NCI-H774 (cell line): Measurements from ENCODE around the gene C10orf105.

Source experiments
- DNase-seq: peaks from one replicate; lab custom pipeline; 2025; lab: John Stamatoyannopoulos, UW

C10orf105 gene

DNA sequence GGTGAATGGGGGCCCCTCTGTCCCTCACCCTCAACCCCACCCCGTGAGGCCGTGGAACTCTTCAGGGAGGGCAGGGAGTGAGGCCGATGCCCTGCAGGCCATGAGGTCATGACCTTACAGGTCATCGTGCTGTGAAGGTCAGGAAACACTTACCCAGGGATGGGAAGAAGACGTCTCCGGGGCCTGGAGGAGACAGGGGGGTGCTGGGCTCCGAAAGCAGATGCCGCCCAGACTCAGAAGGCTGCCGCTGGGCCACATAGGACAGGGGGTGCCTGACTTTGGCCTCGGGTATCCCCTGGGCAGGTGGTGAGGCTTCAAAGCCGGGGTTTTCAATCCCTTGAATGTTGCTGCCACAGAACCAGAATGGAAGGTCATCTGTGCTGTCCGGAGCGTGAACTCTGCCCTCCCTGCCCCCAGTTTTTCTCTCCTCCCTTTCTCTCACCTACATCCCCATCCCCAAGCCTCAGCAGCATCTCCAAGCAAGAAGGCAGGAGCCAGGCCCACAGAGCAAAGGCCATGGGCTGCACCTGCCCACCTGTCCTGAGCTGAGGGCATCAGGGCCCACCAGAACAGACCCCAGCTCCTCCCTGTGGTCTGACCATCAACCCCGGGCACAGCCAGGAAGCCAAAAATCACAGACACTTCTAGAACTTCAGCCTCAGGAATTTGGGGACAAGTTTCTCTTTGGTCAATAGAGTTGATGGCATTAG is 32.1 kb upstream of the C10orf105 start:
- DNase-seq: no peak

DNA sequence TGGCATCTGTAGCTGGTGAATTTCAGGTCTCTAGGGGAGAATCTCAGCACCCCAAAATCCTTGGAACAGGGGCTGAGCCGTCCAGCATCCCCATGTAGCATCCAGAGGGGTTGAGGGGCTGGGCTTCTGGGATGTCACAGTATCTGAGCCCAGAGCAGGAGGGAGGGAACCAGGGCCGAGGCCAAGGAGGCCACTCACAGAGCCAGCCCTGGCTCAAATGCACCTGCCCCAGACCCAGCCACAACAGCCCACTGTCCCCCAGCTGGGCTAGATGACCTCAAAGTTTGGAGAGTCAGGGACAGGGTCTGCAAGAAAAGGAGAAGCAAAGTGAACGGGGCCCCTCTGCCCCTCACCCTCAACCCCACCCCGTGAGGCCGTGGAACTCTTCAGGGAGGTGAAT is 31.4 kb upstream of the C10orf105 start:
- no peak for DNase-seq

DNA sequence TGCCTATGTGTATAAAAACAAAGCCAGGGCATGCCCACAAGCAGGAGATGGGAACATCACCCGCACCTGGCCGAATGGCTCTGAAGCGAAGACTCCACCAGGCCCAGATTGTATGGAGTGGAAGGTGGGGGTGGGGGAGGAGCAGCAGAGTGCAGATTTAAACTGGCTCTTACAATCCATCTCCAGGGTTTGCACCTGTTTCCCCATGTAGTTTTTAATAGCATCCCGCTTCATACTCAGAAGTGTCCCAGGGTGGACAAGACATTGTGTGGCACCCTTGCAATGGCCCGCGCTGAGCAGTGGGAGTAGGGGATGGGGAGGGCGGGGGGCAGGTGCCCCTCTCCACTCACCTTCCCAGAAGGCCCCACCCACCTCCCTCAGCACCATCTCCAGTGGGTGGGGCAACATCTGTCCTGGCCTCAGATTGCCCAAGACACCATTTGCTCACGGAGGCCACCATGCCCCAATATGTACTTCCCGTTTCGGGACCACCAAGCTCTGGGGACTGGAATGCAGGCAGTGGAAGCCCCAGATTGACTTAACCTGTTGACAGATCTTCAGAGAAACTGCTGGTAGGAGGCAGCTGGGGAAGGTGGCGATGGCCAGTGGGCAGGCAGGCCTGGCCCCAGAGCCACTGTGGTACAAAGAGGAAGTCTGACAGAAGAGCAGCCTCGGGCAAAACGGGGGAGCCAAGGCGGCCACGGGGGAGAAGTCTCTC is 30.7 kb upstream of the C10orf105 start:
- DNase-seq: no peak

DNA sequence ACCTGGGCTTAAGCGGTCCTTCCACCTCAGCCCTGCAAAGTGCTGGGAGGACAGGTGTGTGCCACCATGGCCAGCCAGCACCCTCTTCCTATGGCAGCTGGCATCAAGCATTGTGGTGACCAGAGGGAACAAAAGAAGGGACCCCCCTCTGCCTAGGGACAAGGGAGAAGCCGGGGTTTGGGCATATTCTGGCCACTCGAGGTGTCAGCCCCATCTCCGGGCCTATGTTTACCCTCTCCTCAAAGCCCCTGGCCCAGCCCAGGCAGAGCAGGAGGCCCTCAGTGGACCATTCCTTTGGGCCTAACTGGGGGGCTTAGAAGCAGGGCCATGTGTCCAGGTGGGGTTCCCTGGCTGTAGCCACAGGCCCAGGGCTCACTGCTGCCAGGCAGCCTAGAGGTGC is 29.8 kb upstream of the C10orf105 start:
- DNase-seq: no peak

DNA sequence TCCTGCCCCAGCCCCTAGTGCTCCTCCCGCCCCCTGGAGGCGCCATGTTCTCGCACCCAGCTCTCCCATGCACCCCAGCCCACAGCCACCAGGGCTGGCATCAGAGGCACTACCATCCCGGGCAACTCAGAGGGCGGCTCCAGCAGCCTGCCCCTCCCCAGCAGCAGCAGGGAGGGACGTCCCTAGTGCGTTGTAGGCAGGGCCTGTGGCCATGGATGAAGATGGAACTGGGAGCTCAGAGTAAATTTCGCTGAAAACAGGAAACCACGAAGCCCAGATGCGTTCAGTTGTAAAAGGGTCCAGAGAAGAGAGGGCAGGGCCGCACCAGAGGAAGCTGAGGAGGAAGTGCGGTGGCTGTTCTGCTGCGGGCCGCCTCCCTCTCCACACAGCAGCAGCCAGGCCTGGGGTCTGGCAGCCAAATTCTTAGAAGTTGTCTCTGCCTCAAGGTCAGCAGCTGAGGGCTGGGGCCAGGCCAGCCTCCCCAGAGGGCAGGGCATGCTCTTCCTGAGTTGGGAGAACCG is 29.2 kb upstream of the C10orf105 start:
- no peak for DNase-seq

DNA sequence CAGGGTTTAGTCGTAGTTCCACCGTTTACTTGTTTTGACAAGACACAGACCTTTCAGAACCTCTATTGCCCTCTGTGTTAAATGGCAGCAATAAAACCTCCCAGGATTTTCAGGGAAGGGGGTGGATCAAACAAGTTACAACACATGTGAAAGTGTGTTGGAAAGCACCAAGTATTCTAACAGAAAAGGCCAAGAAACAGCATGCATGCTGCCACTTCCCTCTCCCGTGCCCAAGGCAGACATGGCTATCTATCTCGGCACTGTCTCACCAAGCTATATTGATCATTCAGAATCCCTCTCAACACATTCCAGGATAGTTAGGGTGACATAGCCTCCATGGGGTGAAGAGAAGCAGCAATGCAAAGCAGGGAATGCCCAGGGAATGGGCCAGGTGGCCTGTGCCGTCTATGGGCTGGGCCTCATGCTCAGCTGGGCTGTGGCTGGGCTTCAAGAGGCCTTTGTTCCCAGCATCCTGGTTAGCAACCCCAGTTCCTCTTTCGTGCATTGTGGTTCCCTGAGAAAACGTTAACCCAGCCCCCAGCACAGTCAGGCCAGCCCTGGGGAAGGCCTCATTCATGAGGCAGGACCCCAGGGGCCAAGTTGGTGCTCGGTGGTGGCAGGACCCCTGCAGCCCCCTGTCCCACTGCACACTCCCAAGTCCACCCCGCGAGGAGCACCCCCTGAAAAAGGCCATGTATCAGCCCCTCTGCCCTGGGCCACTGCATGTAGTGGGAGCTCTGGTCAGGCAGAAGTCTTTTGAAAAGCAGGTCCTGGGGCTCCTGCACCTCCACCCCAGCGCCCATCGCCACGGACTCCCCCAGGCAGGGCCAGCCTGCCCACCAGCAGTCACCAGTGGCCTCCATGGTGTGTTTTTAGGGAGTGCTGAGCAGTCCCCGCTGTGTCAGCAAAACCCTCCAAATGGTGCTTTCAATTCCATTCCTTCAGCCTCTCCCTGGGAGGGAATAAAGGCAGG is 28.3 kb upstream of the C10orf105 start:
- no peak for DNase-seq

DNA sequence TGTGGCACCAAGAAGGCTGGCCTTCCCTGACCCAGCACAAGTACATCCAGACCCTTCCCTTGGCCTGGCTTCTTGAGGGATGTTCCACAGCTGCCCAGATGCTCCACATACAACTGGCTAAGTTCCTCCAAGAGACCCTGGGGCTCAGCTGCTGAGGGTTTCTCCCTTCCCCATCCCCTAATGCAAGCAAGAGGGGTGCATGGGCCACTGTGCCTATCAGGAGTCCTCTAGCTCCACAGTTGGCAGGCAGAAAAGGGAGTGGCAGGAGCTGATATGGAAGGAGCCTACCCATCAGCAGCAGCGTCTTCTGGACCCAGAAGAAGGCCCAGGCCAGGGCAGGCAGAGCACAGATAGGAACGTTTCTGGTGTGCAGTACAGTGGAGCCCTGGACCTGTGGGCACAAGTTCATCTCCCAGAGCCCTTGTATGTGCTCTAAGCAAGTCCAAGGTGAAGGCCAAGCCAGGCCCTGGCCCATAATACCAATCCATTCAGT is 27.5 kb upstream of the C10orf105 start:
- DNase-seq: no peak

DNA sequence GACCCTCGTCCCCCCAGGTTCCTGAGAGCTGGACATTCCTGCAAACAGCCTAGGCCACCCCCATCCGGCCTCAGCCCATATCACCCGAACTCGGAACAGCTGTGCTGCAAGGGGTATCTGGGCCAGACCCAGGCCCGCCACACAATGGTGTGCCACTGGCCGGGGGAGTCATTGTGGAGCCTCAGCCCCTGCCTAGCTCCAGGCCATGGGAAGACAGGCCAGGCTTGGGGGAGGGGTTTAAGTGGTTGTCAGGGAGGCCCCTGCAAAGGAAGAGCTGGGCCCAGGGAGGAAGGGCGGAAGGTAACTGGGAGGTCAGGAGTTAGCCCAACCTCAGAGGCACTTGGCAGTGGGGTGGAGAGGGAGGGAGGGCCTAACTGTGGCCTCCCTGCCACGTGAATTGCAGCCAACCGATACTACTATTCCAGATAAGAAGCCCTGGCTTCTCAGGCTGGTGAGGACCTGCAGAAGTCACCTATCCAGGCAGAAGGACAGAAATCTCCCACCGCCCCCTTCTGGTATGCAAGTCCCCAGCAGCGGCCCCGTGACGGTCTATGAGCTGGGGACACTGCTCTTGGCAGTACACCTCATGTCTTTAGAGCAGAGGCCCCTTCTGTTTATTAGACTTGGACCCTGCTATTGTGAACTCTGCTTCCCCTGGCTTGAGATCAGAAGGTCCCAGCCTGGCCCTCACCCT is 26.9 kb upstream of the C10orf105 start:
- no peak for DNase-seq

DNA sequence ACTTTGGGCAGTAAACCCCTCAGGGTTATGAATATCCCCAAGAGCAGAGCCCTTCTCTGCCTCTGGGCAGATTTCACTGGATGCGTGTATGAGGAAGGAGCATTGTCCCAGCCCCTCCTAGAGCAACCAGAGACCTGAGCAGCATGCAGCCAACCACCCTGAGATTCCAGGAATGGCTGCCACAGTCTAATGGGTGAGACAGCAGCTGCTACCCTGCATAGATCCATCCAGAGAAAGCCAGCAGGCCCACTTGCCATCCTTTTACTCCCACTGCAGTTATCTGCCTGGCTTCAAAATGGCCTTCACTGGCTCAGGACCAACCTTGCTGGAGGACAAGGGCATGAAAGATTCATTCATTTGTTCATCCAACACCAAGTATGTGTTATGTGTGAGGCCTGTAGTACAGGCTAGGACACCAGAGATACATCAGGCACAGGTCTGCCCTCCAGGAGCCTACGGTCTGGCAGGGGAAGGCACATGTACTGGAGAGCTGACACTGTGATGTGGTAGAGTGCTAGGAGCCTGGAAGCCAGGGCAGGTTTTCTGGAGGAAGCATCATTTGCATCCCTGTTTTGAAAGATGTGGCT is 26.2 kb upstream of the C10orf105 start:
- DNase-seq: no peak

DNA sequence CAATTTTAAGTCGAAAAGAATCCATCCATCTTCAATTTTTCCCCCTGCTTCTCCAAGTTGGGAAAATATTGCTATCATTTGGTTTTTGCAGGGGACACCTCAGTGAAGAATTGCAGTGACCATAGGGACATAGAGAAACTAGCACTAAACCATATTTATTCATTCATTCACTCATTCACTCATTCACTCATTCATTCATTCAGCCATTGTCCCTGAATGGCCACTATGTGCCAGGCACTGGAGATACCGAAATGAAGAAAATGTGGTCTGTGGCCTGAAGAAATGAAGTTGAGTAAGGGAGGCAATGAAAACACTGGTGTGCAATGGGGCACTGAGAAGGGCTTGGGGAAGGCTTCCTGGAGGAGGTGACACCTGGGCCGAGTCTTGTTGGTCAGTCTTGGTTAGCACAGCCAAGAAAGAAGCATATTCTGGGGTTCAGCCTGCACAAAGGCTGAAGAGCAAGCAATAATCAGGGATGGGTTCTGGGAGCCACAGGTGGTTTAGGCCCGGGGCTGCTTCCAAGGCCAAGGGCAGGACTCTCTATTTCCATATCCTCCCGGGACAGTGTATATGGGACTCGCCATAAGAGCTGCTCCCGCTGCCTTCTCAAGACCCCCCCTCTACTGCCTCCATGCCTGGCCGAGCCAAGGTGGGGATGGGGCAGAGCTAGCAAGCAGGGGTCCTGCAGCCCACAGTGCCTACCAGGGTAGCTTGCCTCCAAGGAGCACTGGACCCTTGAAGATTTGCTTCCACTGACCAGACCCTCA is 25.5 kb upstream of the C10orf105 start:
- DNase-seq: no peak

DNA sequence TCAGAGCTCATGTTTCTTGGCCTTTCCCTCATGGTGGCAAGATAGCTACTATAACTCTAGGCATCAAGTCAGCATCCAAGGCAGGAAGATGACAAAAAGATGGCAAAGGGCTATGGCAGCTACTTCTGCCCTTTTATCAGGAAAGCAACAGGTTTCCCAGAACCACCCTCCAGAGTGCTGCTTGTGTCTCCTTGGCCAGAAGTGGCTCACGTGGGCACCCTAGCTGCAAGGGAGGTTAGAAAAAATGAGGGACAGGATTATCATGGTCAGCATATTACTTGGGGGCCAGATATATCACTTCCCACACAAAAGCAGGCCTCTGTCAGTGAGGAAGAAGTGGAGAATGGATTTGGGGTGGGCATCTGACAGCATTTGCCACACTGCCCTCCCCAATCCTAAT is 24.3 kb upstream of the C10orf105 start:
- no peak for DNase-seq

DNA sequence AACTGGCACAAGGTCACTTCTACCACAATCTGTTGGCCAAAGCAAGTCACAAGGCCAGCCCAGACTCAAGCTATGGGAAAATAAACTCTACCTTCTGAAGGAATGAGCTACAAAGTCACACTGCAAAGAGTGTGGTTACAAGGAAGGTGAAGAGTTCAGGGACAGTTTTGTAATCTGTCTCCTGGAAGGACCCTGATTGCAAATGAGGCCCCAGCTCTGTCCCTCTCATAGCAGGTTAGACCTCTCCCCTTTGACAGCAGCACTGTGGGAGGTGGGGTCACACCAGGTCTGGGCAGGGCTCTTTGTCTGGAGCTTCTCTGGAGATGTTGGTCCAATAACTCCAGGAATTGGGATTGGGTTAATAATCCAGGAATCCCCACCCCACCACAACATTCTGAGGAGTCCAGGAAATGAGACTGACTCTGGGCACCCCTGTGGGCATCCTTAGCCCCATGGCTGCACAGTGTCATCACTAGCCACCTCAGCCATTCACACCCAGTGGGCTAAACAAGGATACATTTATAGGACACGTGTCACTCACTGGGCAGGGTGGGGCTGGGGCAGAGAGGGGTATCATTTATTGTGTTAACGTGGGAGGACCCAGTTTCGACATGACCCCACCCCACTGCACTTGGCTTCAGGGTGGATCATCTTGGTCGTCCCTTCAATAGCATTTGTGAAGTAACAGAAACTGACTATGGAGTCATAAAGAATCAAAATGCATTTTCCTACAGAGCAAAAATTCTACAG is 23.7 kb upstream of the C10orf105 start:
- no peak for DNase-seq

DNA sequence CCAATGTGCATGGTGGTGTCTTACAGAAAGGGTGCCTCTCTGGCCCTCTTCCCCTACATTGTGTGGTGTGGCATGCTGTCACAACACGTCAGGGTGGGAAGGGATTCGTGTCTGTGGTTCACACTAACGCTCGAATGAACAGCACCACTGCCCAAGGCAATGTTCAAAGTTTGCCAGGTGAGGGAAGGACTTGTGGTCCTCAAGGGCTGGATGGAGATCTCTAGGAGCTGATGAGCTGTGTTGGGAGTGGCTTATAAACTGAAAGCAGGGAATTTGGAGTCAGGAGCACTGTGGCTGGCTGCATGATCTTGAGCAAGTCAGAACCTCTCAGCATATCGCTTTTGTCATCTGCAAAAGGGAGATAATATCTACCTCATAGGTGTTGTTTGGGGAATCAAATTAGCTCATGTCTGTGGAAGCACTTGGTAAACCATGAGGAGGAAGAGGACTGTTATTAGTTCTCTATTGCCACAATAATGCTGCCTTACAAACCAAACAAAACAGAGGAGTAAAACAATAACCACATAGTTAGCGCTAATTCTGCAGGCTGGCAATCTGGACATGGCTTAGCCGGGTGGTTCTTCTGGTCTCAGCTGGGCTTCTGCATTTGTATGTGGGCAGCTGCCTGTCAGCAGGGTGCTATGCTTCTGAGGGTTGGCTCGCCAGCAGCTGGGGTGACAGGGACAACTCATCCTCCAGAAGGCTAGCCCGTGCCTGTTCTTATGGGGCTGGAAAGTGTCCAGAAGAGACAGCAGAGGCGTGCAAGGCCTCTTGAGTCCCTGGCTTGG is 22.9 kb upstream of the C10orf105 start:
- no peak for DNase-seq

DNA sequence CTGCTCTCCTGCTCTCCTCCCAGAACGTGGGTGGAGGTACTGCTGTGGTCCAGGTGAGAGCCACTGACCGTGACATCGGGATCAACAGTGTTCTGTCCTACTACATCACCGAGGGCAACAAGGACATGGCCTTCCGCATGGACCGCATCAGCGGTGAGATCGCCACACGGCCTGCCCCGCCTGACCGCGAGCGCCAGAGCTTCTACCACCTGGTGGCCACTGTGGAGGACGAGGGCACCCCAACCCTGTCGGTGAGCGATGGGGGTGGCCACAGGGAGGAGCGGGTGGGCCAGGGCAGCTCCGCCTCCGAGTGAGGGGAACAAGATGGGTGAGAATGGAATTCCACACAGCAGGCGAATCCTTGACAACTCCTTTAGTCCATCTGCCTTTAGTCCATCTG is 22.1 kb upstream of the C10orf105 start:
- DNase-seq: no peak

DNA sequence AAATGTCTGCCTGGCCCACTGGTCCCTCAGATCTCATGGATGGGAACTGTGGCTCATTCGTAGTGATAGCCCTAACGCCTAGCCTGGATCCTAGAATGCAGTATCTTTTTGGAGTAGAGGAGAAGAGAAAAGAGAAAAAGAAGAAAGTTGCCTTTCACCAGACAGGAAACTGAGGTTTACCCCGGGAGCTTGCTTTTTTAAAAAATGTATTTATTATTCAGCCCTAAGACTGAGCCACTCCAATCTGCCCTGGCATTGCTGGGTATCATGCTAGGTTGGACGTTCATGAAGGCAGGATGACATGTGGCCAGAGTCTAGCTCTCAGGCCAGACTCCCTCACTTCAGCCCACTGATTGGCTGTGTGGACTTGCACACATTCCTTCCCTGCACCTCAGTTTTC is 21.5 kb upstream of the C10orf105 start:
- DNase-seq: no peak

DNA sequence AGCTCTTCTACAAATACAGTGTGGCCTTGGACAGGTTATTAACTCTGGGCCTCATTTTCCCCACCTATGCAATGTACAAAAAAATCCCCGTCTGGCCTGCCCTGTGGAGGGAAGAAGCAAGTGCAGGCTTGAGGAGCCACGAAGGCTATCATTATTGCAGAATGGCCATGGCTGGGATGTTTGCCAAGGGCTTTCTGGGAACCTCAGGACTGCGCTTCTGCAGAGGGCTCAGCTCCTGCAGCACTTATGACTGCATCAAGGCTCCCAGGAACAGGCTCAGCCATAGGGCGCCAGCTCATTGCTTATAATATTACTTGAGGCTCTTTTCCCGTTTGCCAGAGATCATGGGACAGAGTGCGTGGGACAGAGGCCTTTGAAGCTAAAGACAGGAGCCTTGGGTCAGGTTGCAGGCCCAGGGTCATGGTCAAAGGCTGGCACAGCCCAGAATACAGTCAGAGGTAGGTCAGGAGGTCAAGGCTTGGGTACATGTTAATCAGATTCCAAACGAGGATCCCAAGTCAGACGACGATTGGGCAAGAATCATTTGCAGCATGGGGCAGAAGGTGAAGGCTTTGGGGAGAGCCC is 20.6 kb upstream of the C10orf105 start:
- DNase-seq: no peak

DNA sequence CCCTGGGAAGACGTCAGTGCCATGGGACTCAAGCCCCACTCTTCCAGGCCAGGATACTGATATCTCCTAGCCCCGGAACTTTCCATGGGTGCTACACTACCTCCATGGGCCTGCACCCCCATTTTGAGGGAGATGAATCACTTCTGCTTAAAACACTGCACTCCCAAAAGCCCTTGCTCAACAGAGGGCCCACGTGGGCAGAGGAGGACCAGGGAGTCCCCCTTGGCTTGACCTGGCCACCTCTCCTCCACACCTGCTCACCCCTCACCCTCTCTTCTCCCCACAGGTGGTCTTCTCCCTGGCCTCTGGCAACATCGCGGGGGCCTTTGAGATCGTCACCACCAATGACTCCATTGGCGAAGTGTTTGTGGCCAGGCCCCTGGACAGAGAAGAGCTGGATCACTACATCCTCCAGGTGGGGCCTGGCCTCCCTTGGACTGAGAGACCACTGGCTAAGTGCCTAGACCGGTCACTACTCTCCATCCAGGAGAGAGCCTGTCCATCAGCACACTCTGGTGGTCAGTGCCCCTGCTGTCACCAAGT is 19.9 kb upstream of the C10orf105 start:
- DNase-seq: no peak

DNA sequence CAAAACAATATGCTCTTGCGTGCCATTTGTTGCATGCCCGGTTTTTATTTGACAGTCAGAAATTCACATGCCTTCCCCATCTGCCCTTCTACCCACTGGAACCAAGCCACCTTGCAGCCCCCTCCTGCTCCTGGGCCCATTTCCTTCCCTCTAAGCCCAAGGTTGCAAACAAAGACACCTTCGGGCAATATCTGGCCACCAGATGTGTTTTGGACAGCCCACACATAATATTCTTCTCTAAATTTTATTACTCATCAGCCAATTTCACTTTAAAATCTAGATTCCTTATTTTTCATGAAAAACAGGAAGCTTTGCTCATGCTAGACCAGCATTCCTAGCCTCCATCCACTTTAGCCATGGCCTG is 18.2 kb upstream of the C10orf105 start:
- no peak for DNase-seq
